GM12801 (cell line): ENCODE measurements around the gene WDHD1.

Source experiments
- CTCF ChIP-seq: IDR thresholded peaks from one replicate; pipeline ENCODE4 v1.5.1; 2011; ENCODE audit warnings: control low read depth; ENCODE audit not compliant: insufficient read length; ENCODE audit errors: extremely low read depth

The WDHD1 gene

GRCh38 chr14:55043528-55043927, 16.6 kb upstream of the WDHD1 start:
- TF ChIP-seq CTCF, result no peak

- no peak for TF ChIP-seq CTCF
Observed at GRCh38 chr14:55038708-55039107, 11.8 kb upstream of the WDHD1 start.

GRCh38 chr14:55031190-55031589, 4.3 kb upstream of the WDHD1 start:
- TF ChIP-seq CTCF, result no peak

- TF ChIP-seq CTCF, result no peak
Observed at GRCh38 chr14:55028476-55028875, 1.6 kb upstream of the WDHD1 start.

- TF ChIP-seq CTCF, result no peak
Observed at GRCh38 chr14:55028066-55028465, 1.2 kb upstream of the WDHD1 start.

GRCh38 chr14:55026441-55026792, 482 bp downstream of the WDHD1 start:
- TF ChIP-seq CTCF, result no peak

- TF ChIP-seq CTCF, result no peak
Observed at GRCh38 chr14:55025948-55026347, 951 bp downstream of the WDHD1 start.
